Mesangial cell (primary cell): ENCODE results near the gene TRPM3. TPM values are rescaled to one million over a fixed set of nuclear protein-coding genes. Genes with fewer than 3 reads are reported as not detected.

ENCODE experiments used
- total RNA-seq: library from RNA; depleted of rRNA; stranded (reverse); fragments of >200 nt; gene quantifications from 2 replicates; pipeline ENCODE4 v1.2.3, GENCODE V29; 2015

TRPM3 gene
- under 0.01 and 0.63 TPM in 2 replicates for total RNA-seq

DNA sequence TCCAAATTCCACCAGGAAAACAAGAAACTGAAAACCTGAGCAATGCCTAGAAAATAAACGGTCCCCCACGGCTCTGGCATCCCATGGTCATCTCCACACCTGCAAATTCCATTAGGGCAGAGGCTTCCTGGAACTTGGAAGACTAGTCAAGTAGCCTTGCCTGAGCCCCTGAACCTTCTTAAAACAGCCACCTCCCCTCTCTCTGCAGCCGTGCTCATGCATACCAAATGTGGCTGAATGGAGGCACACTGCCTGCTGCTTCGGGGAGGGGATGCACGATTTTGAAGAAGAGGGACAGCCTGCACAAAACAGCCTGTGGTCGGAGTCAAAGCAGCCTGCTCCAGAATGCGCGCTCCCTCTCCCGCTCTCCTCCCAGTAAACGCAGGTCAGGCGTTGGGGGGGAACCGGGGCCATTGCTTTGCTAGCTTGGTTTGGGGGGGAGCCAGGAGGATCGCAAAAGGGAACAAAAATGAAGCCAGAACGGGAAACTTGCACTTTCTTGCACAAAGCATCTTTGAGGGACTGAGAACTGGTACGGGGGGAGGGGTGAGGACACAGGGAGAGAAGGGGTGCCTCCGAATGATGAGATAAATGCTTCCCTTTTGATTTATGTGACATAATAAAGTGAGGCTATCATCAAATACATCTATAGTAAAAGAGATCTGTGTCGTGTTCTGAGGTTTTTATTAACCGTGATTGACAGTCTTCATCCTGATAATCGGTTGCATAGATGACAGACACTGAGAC lies at the start of gene TRPM3:
TSS of gene TRPM3 (minus strand) at position 347 of the 747 bp plus-strand sequence. CDS start at position 80, 267 bp downstream.

